Measurements from ENCODE around the gene EXOC3.

DNA sequence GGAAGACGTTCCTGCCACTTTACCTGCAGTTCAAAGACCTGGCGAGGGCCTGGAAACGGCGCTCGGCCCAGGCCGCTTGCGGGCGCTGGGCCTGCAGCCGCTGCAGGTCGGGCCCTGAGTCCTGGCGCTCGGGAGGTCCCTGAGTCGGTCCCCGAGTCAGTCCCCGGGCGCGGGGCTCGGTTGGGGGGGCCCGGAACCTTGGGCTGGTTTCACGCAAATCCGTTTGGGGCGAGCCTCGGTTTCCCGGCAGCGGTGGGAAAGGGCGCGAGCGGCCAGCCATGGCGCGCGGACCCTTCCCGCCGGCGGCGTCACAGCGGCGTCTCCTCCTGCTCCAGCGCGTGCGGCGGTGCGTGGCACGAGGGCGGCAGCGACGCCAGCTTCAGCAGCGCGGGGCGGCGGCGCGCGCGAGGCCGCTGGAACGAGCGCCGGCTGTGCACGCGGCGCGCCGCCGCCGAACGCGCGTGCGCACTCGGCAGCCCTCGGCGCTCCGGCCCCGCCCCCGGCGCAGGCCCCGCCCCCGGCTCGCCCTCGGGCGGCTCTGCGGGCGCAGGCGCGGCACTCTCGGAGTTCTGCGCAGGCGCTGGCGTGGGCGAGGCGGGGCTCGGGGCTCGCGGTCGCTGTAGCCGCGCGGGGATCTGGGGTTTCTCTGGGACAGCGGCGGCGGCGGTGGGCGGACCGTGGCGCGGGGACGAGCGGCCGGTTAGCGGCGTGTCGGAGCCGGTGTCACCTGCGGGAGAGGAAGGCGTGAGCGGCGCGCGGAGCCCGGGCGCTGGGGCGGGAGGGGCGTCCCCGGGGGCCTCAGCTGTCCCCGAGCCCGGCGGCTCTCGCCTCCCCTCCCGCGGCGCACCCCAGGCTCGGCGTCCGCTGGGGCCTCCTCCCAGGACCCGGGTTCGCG lies 29.9 kb downstream of the EXOC3 start:
- TF ChIP-seq, protein P1, sequence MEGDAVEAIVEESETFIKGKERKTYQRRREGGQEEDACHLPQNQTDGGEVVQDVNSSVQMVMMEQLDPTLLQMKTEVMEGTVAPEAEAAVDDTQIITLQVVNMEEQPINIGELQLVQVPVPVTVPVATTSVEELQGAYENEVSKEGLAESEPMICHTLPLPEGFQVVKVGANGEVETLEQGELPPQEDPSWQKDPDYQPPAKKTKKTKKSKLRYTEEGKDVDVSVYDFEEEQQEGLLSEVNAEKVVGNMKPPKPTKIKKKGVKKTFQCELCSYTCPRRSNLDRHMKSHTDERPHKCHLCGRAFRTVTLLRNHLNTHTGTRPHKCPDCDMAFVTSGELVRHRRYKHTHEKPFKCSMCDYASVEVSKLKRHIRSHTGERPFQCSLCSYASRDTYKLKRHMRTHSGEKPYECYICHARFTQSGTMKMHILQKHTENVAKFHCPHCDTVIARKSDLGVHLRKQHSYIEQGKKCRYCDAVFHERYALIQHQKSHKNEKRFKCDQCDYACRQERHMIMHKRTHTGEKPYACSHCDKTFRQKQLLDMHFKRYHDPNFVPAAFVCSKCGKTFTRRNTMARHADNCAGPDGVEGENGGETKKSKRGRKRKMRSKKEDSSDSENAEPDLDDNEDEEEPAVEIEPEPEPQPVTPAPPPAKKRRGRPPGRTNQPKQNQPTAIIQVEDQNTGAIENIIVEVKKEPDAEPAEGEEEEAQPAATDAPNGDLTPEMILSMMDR (IDR thresholded peaks at IDR 0.05; ENCODE audit: poor library complexity, severe bottlenecking) = no peak
- TF ChIP-seq SMC3 (conservative IDR thresholded peaks at IDR 0.05; ENCODE audit: poor library complexity) = peak; percentile 45
- TF ChIP-seq POLR2AphosphoS5 (IDR thresholded peaks at IDR 0.05) = peak; percentile 78
- no peak for TF ChIP-seq EZH2 (IDR thresholded peaks at IDR 0.05; ENCODE audit: borderline replicate concordance, insufficient read depth, low read length, poor library complexity, severe bottlenecking)
- TF ChIP-seq EP300 (conservative IDR thresholded peaks at IDR 0.05; ENCODE audit: poor library complexity, severe bottlenecking) = peak; percentile 12
- peak; percentile 29 for TF ChIP-seq TAF1 (IDR thresholded peaks at IDR 0.05; ENCODE audit: low read depth)
- TF ChIP-seq MXI1 (conservative IDR thresholded peaks at IDR 0.05; ENCODE audit: poor library complexity, severe bottlenecking) = peak; percentile 96
- peak; percentile 46 for TF ChIP-seq RAD21 (conservative IDR thresholded peaks at IDR 0.05)
- TF ChIP-seq, protein P2, sequence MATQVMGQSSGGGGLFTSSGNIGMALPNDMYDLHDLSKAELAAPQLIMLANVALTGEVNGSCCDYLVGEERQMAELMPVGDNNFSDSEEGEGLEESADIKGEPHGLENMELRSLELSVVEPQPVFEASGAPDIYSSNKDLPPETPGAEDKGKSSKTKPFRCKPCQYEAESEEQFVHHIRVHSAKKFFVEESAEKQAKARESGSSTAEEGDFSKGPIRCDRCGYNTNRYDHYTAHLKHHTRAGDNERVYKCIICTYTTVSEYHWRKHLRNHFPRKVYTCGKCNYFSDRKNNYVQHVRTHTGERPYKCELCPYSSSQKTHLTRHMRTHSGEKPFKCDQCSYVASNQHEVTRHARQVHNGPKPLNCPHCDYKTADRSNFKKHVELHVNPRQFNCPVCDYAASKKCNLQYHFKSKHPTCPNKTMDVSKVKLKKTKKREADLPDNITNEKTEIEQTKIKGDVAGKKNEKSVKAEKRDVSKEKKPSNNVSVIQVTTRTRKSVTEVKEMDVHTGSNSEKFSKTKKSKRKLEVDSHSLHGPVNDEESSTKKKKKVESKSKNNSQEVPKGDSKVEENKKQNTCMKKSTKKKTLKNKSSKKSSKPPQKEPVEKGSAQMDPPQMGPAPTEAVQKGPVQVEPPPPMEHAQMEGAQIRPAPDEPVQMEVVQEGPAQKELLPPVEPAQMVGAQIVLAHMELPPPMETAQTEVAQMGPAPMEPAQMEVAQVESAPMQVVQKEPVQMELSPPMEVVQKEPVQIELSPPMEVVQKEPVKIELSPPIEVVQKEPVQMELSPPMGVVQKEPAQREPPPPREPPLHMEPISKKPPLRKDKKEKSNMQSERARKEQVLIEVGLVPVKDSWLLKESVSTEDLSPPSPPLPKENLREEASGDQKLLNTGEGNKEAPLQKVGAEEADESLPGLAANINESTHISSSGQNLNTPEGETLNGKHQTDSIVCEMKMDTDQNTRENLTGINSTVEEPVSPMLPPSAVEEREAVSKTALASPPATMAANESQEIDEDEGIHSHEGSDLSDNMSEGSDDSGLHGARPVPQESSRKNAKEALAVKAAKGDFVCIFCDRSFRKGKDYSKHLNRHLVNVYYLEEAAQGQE (IDR thresholded peaks at IDR 0.05; ENCODE audit: borderline replicate concordance) = peak; percentile 10

Data from neural cell (in vitro differentiated cells).